ENCODE results near the gene PCSK6. TPM values are rescaled to one million over a fixed set of nuclear protein-coding genes. Genes with fewer than 3 reads are reported as not detected.

The PCSK6 gene
- total RNA-seq, 1 donor from 2014 or later, result 1.1 TPM

DNA sequence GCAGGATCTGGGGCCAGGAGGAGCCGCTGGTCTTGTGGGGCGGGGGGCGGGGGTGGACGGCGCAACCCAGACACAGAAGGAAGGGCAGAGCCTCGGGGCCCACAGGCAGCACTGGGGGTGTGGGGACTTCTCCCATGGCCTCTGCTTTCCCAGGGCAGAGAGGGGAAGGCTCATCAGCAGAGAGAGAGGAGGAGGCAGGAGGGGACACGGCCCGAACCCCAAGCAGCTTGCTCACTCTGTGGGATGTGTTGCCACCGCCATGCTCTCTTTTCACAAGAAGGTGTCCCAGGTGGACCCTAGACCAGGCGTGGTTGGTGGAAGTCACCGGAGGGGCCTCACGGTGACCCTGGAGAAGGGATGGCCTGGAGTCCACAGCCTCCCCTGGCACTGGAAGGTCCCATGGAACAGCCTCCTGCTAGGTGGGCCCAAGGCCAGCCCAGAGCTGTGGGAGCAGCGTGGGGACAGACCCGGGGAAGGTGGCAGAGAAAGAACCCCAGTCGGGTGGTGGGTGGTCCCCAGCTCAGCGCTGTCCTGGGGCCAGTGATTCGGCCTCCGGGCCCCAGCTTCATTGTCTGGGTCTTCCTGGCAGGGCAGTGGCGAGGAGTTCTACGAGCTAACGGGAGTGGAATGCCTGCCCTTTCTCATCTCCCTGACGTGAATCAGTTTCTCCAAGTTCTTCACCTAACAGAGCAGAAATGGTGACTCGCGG is 46.8 kb upstream of the PCSK6 start:
- no peaks in the 10 kb centered on the region for H3K36me3 Mint-ChIP-seq (ENCODE audit: low read depth)
- ChIA-PET POLR2A (no interaction called here), CTCF (no interaction called here)
- no peak overlapping the region for H3K4me3 Mint-ChIP-seq
- H3K27ac Mint-ChIP-seq, result no peak overlapping the region
- no peak for TF ChIP-seq CTCF (IDR thresholded peaks at IDR 0.05)
- no peaks in the 10 kb centered on the region for H3K4me1 Mint-ChIP-seq
- no peak for ATAC-seq (ENCODE audit: low read depth)
- no peaks in the 10 kb centered on the region for H3K9me3 Mint-ChIP-seq
- no peak for DNase-seq
- H3K27me3 Mint-ChIP-seq, result peaks cover 7% of the 10 kb centered on the region
- intact Hi-C loops (cut with micrococcal nuclease), result no loop called here

DNA sequence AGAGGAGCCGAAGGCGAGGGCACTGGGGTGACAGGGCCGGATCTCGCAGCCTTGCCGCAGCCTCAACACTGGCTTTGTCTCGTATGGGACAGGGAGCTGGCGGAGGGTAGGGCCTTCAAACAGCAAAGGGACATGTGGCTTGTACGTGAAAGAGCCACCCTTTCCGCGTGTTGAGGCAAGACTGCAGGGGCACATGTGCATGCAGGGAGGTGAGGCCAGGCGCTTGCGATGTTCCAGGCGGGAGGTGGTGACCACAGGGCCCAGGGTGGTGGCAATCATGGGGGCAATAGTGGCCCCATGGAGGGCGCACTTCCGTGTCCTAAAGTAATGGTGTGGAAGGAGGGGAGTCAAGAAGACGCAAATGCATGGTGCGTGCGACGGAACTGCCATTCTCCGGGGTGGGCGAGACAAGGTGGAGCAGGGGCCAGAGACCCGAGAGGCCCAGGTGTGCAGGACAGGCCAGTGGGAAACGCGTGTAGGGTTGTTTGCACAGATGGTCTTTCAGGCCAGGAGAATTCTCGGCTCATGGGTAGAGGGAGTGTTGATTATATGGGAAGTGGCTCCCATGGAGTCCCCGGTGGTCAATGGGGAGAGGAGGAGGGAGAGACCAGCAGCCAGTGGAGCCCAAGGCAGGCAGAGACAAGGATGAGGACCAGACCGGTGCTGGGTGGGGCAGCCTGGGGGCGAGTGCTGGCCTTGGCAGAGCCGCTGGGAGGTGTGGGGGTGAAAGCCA is 45.8 kb upstream of the PCSK6 start:
- Mint-ChIP-seq H3K9me3 (no peaks in the 10 kb centered on the region), H3K4me1 (no peaks in the 10 kb centered on the region)

DNA sequence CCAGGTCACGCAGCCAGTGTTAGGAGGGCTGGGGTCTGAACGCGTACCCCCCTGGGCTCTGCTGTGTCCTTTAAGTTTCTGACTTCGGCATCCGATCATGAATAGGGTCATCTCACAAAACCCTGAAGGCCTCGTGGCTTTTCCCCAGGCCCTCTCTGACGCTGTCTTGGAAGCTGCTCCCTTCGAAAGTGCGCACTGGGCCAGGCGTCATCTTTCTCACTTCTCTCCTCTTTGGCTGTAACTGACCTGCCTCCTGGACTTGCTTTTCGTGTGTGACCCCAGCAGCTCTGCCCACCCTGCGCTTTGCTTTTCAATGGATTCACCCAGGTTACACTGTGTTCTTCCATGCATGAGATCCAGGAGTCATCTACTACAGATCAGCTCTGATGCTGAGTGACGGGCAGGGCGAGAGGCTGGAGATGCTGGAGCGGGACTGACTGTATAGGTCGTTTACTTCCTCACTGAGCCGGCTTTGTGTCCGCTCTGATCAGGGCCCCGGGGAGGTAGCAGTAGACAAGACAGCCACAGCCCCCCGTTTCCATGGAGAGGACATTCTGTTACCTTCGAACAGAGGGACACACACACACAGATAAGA is 45.0 kb upstream of the PCSK6 start:
- intact Hi-C loops (cut with micrococcal nuclease), result no loop called here
- H3K4me1 Mint-ChIP-seq, result no peaks in the 10 kb centered on the region
- TF ChIP-seq CTCF (IDR thresholded peaks at IDR 0.05), result no peak
- DNase-seq (no peak), ATAC-seq (ENCODE audit: low read depth) (no peak)
- ChIA-PET CTCF (no interaction called here), POLR2A (no interaction called here)
- H3K4me3 Mint-ChIP-seq, result no peak overlapping the region
- no peak overlapping the region for H3K27ac Mint-ChIP-seq
- peaks cover 7% of the 10 kb centered on the region for H3K27me3 Mint-ChIP-seq
- H3K36me3 Mint-ChIP-seq (ENCODE audit: low read depth), result no peaks in the 10 kb centered on the region
- no peaks in the 10 kb centered on the region for H3K9me3 Mint-ChIP-seq

More for the DNA sequence above, 45.8 kb upstream of the PCSK6 start:
- Mint-ChIP-seq H3K36me3 (ENCODE audit: low read depth) (no peaks in the 10 kb centered on the region), H3K27ac (no peak overlapping the region), H3K27me3 (peaks cover 7% of the 10 kb centered on the region), H3K4me3 (no peak overlapping the region)
- ATAC-seq (ENCODE audit: low read depth) (no peak), DNase-seq (no peak)
- intact Hi-C loops (cut with micrococcal nuclease), result no loop called here
- POLR2A ChIA-PET, result no interaction called here
- CTCF ChIA-PET, result no interaction called here
- TF ChIP-seq CTCF (IDR thresholded peaks at IDR 0.05), result no peak

- H3K9me3 Mint-ChIP-seq, result no peaks in the 10 kb centered on the region
- CTCF ChIA-PET, result no interaction called here
- intact Hi-C loops (cut with micrococcal nuclease), result no loop called here
Measured at GRCh38 chr15:101533371-101534140, 44.0 kb upstream of the PCSK6 start.

More at GRCh38 chr15:101533371-101534140, 44.0 kb upstream of the PCSK6 start:
- no peak for TF ChIP-seq CTCF (IDR thresholded peaks at IDR 0.05)
- Mint-ChIP-seq H3K27ac (no peak overlapping the region), H3K4me1 (no peaks in the 10 kb centered on the region), H3K4me3 (no peak overlapping the region), H3K36me3 (ENCODE audit: low read depth) (no peaks in the 10 kb centered on the region), H3K27me3 (peaks cover 7% of the 10 kb centered on the region)
- POLR2A ChIA-PET, result no interaction called here
- DNase-seq, result no peak
- ATAC-seq (ENCODE audit: low read depth), result no peak

All from activated B cell treated with CpG ODN at 0.5 μM for 24 hours (primary cell).